Left lung (tissue), 10 donors: Measurements from ENCODE around the gene RCVRN. TPM values are rescaled to one million over a fixed set of nuclear protein-coding genes. Genes with fewer than 3 reads are reported as not detected.

Source experiments
- ATAC-seq: fragments of 200-7000 bp; cut with Tn5 transposase; one replicate; pipeline ENCODE4 v1.9.1; 2020; ENCODE audit warnings: moderate library complexity
- DNase-seq, 4 donors: peaks; one replicate each; pipeline ENCODE4 v3.0.0-alpha.2; 2013 to 2020
- H3K27ac ChIP-seq, 2 donors: fragments of 200-600 bp; sonication (generic) in 1 of 2; one replicate each; pipeline versions ENCODE4 v1.5.0 to v1.8.0; 2020 to 2021
- H3K27me3 ChIP-seq, 2 donors: fragments of 200-600 bp; sonication (generic) in 1 of 2; one replicate each; pipeline versions ENCODE4 v1.5.0 to v1.8.0; 2020 to 2021
- H3K36me3 ChIP-seq, 2 donors: fragments of 200-600 bp; sonication (generic) in 1 of 2; one replicate each; pipeline versions ENCODE4 v1.5.0 to v1.8.0; 2020 to 2021
- H3K4me1 ChIP-seq, 2 donors: fragments of 200-600 bp; one replicate each; pipeline ENCODE4 v1.8.0; 2021
- H3K4me3 ChIP-seq, 2 donors: fragments of 200-600 bp; sonication (generic) in 1 of 2; one replicate each; pipeline versions ENCODE4 v1.5.0 to v1.8.0; 2020 to 2021; ENCODE audit warnings: mild to moderate bottlenecking in 1 of 2
- H3K9me3 ChIP-seq, 2 donors: fragments of 200-600 bp; sonication (generic) in 1 of 2; one replicate each; pipeline versions ENCODE4 v1.5.0 to v1.8.0; 2020 to 2021
- intact Hi-C, 2 donors: fragments of 100-400 bp; cut with DNase I; formaldehyde crosslinking; loops; one replicate each; pipeline versions ENCODE4 v1.11.2 to v1.14.2; 2022
- polyA plus RNA-seq, 6 donors: library from polyadenylated mRNA; unstranded; fragments of 120-200 nt; gene quantifications; one replicate each; pipeline ENCODE4 v1.2.1, GENCODE V29; 2013; ENCODE audit not compliant: insufficient read length in 6 of 6
- total RNA-seq, 2 donors: library from RNA; stranded (reverse); fragmentation: NEBNext Ultra II Directional; extraction: Animal tissue kit (Norgen Biotek cat#: 25700); gene quantifications; one replicate each; pipeline ENCODE4 v1.2.1, GENCODE V29; 2021
- TF ChIP-seq, protein P1 (sequence below), 2 donors: fragments of 200-600 bp; sonication (generic) in 1 of 2; IDR thresholded peaks; one replicate each; pipeline versions ENCODE4 v1.5.0 to v1.8.0; 2021; ENCODE audit warnings: antibody characterized with exemption in 2 of 2
- donor health status: DM: no; HTN: yes; CAD: no.
- donor health status: DM: no; HTN: no; CAD: no.

RCVRN gene
- total and polyA plus RNA-seq, 8 donors, result 0.17 to 0.67 (median 0.41) TPM

DNA sequence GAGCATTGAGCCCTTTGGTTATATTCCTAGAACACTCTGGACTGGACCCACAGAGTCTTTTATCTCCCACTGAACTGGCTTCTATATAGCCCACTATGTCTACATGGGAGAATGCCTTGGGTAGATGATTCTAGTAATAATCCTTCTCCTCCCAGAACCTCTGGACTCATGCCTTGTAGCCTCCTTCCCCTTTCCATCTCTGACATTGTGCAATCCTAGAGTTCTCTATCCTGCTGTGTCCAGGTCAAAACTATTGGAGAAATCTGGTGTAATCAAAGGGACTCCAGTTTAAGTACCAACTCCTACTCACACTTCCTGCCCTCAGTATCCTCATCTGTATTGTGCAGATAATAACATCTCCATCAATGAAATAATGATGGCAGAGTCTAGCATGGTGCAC lies 9.1 kb downstream of the RCVRN start:
- Histone ChIP-seq H3K27me3 (peaks cover 0 to 29% of the 10 kb centered on the region in 2 donors), H3K4me1 (peaks cover 0 to 4% of the 10 kb centered on the region in 2 donors), H3K9me3 (no peaks in the 10 kb centered on the region), H3K4me3 (no peak overlapping the region), H3K27ac (no peak overlapping the region), H3K36me3 (no peaks in the 10 kb centered on the region)
- TF ChIP-seq, protein P1, sequence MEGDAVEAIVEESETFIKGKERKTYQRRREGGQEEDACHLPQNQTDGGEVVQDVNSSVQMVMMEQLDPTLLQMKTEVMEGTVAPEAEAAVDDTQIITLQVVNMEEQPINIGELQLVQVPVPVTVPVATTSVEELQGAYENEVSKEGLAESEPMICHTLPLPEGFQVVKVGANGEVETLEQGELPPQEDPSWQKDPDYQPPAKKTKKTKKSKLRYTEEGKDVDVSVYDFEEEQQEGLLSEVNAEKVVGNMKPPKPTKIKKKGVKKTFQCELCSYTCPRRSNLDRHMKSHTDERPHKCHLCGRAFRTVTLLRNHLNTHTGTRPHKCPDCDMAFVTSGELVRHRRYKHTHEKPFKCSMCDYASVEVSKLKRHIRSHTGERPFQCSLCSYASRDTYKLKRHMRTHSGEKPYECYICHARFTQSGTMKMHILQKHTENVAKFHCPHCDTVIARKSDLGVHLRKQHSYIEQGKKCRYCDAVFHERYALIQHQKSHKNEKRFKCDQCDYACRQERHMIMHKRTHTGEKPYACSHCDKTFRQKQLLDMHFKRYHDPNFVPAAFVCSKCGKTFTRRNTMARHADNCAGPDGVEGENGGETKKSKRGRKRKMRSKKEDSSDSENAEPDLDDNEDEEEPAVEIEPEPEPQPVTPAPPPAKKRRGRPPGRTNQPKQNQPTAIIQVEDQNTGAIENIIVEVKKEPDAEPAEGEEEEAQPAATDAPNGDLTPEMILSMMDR (IDR thresholded peaks at IDR 0.05), result no peak
- intact Hi-C loops, result no loop called here
- ATAC-seq, result no peak
- DNase-seq, result no peak

DNA sequence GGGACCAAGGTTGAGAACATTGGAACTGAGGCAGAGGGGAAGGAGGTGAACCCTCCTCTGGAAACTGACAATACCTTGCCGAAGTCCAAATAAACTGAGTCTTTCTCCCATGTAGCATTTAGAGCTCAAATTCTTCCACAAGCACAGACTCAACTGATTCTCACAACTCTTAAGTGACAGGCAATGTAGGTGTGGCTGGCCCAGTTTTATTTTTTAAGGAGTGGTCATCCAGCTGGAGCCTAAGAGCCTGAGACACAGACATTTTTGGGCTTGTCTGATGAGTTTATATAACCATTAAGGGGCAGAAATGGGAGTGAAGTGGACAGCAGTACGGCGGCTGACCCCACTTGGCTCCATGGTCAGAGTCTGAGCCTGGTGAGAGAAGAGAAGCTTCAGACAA lies 10.8 kb downstream of the RCVRN start:
- TF ChIP-seq, protein P1 (IDR thresholded peaks at IDR 0.05), result no peak
- DNase-seq, result no peak
- no peak overlapping the region for H3K27ac ChIP-seq
- intact Hi-C loops, result no loop called here
- no peaks in the 10 kb centered on the region for H3K36me3 ChIP-seq
- H3K9me3 ChIP-seq, result no peaks in the 10 kb centered on the region
- no peak for ATAC-seq
- peaks cover 0 to 27% of the 10 kb centered on the region in 2 donors for H3K27me3 ChIP-seq
- H3K4me3 ChIP-seq, result no peak overlapping the region
- no peaks in the 10 kb centered on the region for H3K4me1 ChIP-seq

DNA sequence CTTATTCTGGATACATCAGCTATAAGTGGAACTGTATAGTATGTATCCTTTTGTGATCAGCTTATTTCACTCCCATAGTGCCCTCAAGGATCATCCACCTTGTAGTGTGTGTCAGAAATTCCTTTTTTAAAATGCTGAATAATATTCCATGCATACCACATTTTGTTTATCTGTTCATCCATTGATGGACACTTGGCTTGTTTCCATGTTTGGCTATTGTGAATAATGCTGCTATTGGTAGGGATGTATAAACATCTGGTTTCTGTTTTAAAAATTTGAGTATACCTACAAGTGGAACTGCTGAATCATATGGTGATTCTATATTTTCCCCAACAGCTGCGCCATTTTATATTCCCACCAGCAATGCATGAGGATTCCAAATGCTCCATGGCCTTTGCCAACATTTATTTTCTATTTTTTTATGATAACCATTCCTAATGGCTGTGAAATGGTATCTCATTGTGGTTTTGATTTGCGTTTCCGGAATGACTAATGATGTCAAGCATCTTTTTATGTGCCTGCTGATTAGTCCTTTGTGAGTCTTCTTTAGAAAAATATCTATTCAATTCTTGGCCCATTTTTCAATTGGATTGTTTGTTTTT lies 11.6 kb downstream of the RCVRN start:
- H3K9me3 ChIP-seq, result no peaks in the 10 kb centered on the region
- H3K4me3 ChIP-seq, result no peak overlapping the region
- H3K27ac ChIP-seq, result no peak overlapping the region
- TF ChIP-seq, protein P1 (IDR thresholded peaks at IDR 0.05), result no peak
- intact Hi-C loops, result no loop called here
- H3K4me1 ChIP-seq, result no peaks in the 10 kb centered on the region
- ATAC-seq, result no peak
- no peak for DNase-seq
- peaks cover 0 to 21% of the 10 kb centered on the region in 2 donors for H3K27me3 ChIP-seq
- no peaks in the 10 kb centered on the region for H3K36me3 ChIP-seq

DNA sequence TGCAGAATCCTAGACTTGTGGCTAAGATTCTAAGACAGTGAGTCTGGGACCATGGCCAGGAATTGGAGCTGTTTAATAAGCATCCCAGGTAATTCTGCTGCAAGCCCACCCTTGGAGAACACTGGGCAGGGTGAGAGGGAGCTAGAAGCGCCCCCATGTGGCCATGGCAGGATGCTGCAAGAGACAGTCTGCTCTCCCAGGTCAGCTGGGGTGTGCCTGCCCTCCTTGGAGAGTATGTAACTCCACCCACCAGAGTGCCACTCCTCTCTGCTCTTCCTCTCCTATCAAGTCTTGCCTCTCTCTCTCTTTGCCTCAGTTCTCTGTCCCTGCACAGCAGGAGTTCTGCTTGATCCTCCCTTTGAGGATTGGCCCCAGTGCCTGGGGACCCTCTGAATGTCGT lies 14.9 kb downstream of the RCVRN start:
- H3K36me3 ChIP-seq, result no peaks in the 10 kb centered on the region
- H3K27me3 ChIP-seq, result peaks cover 0 to 16% of the 10 kb centered on the region in 2 donors
- intact Hi-C loops, result no loop called here
- no peak overlapping the region for H3K27ac ChIP-seq
- no peak for DNase-seq
- TF ChIP-seq, protein P1 (IDR thresholded peaks at IDR 0.05), result peak; percentile 29 to 54
- peak; percentile 78 for ATAC-seq
- no peaks in the 10 kb centered on the region for H3K9me3 ChIP-seq
- H3K4me1 ChIP-seq, result no peaks in the 10 kb centered on the region
- no peak overlapping the region for H3K4me3 ChIP-seq

DNA sequence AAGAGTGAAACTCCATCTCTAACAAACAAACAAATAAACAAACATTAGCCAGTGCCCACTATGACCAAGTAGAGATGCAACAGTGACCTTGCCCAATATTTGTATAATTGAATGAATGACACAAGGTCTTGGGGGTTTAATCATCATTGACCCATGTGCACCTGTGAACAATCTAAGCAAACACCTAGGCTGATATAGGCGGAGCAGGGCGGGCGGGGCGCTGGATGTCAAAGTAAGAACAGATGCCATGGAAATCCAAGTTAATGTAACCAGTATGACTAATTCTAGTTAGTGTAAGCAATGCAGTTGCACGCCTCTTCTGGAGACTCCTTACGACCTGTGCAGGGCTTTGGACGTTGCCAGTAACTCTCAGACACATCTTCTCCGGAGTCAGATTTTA lies 17.6 kb downstream of the RCVRN start:
- TF ChIP-seq, protein P1 (IDR thresholded peaks at IDR 0.05), result no peak
- H3K4me1 ChIP-seq, result no peaks in the 10 kb centered on the region
- H3K36me3 ChIP-seq, result no peaks in the 10 kb centered on the region
- ATAC-seq (no peak), DNase-seq (no peak)
- no peak overlapping the region for H3K27ac ChIP-seq
- peaks cover 0 to 24% of the 10 kb centered on the region in 2 donors for H3K9me3 ChIP-seq
- H3K27me3 ChIP-seq, result peaks cover 0 to 5% of the 10 kb centered on the region in 2 donors
- intact Hi-C loops, result no loop called here
- no peak overlapping the region for H3K4me3 ChIP-seq
